DOHH2 (cell line): ENCODE measurements around the gene PPP3CA.

Experiments used
- EZH2phosphoT487 ChIP-seq: fragments of 200-600 bp; sonication (generic); IDR thresholded peaks from 2 replicates; pipeline ENCODE4 v1.6.1; 2017; ENCODE audit warnings: borderline replicate concordance, mild to moderate bottlenecking, antibody characterized with exemption, low read length, moderate library complexity, mixed read lengths
- TF ChIP-seq, protein P1 (sequence below): fragments of 200-600 bp; sonication (generic); IDR thresholded peaks from one replicate; pipeline ENCODE4 v1.5.1; 2014; ENCODE audit warnings: antibody characterized with exemption, mild to moderate bottlenecking, low read depth, low read length; ENCODE audit not compliant: poor library complexity, severe bottlenecking

DNA sequence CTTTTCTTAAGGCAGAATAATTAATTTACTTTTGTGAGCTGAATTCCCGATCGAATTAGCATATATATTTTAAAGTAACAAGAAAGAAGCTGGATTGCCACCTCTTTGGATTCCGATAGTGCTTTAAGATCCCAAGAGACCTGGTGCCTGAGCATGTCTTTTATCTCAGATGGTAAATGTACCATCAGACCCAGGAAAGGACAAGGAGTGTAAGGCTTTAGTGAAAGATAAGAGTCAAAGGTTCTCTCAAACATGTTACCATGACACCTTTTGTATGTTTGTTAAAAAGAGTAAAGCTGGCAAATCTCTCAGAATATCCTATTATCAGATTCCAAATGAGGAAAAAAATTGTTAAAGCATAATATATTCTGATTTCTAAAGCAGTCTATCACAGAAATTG lies 198.8 kb downstream of the PPP3CA start:
- TF ChIP-seq, protein P1, sequence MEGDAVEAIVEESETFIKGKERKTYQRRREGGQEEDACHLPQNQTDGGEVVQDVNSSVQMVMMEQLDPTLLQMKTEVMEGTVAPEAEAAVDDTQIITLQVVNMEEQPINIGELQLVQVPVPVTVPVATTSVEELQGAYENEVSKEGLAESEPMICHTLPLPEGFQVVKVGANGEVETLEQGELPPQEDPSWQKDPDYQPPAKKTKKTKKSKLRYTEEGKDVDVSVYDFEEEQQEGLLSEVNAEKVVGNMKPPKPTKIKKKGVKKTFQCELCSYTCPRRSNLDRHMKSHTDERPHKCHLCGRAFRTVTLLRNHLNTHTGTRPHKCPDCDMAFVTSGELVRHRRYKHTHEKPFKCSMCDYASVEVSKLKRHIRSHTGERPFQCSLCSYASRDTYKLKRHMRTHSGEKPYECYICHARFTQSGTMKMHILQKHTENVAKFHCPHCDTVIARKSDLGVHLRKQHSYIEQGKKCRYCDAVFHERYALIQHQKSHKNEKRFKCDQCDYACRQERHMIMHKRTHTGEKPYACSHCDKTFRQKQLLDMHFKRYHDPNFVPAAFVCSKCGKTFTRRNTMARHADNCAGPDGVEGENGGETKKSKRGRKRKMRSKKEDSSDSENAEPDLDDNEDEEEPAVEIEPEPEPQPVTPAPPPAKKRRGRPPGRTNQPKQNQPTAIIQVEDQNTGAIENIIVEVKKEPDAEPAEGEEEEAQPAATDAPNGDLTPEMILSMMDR, result no peak
- TF ChIP-seq EZH2phosphoT487, result no peak
